Measurements from ENCODE around the gene CCNC. TPM values are rescaled to one million over a fixed set of nuclear protein-coding genes. Genes with fewer than 3 reads are reported as not detected.

The CCNC gene
- total RNA-seq, 1 donor from 2014 or later: 51.8 TPM

DNA sequence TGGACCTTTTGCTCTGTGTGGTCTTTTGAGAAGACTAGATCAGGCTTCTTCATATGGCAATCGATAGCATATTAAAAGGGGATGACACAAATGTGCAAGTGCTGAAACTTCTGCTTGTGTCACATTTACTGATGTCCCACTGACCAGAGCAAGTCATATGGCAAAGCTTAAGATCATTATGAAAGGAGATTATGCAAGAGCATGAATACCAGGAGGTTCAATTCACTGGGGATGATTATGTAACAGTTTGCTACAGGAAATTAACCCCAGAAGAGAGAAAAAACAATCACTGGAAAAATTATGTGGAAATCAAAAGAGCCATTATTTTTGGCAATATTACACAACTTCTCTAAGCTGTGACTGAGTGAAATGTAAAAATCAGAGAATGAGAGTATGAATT lies 24.4 kb upstream of the CCNC start:
- peaks cover 85% of the 10 kb centered on the region for H3K27me3 Mint-ChIP-seq (ENCODE audit: low read depth, unreplicated experiment)
- H3K27ac Mint-ChIP-seq (ENCODE audit: unreplicated experiment): no peak overlapping the region
- Histone ChIP-seq H3K4me3 (ENCODE audit: insufficient read depth, low read depth, low read length) (no peak overlapping the region), H3K9me3 (ENCODE audit: insufficient read depth, low read depth, low read length) (no peaks in the 10 kb centered on the region), H3K9ac (ENCODE audit: low read length) (no peak overlapping the region), H3K79me2 (ENCODE audit: insufficient read depth, low read length) (no peaks in the 10 kb centered on the region), H2AFZ (ENCODE audit: low read depth, low read length) (no peak overlapping the region), H3K27ac (ENCODE audit: low read depth, low read length) (no peak overlapping the region), H3K4me2 (ENCODE audit: low read length) (no peak overlapping the region), H3K27me3 (ENCODE audit: insufficient read depth, low read length) (peaks cover 88% of the 10 kb centered on the region), H3K4me1 (ENCODE audit: insufficient read depth, low read length) (peaks cover 11% of the 10 kb centered on the region), H3K36me3 (ENCODE audit: insufficient read depth, low read length) (no peaks in the 10 kb centered on the region), H4K20me1 (ENCODE audit: insufficient read depth, low read length) (no peaks in the 10 kb centered on the region)
- H3K4me3 Mint-ChIP-seq (ENCODE audit: unreplicated experiment): no peak overlapping the region
- no peak for TF ChIP-seq CTCF (IDR thresholded peaks at IDR 0.05; ENCODE audit: insufficient read depth, low read depth, low read length)
- no peak for TF ChIP-seq EZH2 (IDR thresholded peaks at IDR 0.05; ENCODE audit: insufficient read depth, low read length)
- H3K4me1 Mint-ChIP-seq (ENCODE audit: low read depth, unreplicated experiment): peaks cover 4% of the 10 kb centered on the region
- DNase-seq (ENCODE audit: low read depth) (no peak), FAIRE-seq (no peak)
- no peaks in the 10 kb centered on the region for H3K9me3 Mint-ChIP-seq (ENCODE audit: unreplicated experiment)
- no peaks in the 10 kb centered on the region for H3K36me3 Mint-ChIP-seq (ENCODE audit: low read depth, unreplicated experiment)

DNA sequence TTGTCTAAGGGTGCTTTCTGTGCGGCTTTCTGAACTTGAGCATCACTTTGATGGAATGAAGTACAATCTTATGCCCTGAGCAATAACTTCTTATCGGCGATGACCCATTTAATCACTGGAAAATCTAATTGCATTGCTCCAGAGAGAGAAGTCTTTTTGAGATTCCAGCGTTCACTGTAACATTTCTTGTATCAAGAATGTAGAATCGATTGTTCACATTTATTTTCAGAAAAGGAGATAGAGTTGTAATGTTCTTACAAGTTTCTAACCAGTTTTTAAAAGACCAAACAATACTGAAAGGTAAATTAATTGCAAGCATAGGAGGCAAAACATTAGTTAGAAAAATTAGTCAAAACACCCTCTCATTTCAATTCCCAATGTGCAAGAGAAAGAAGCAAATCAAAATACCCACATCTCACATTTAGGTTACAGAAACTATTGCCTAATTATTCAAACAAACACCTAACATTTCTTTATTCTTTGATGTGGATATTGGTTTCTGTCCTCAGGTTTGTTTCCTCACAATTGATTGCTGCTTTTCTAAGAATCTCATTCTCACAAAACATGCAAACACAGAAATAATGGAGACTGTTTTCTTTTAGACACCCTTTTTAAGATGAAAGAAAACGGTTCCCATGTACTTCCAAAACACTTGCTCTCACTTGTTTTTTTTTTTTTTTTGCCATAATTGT lies 23.4 kb upstream of the CCNC start:
- peaks cover 11% of the 10 kb centered on the region for H3K4me1 ChIP-seq (ENCODE audit: insufficient read depth, low read length)
- Mint-ChIP-seq H3K9me3 (ENCODE audit: unreplicated experiment) (no peaks in the 10 kb centered on the region), H3K36me3 (ENCODE audit: low read depth, unreplicated experiment) (no peaks in the 10 kb centered on the region), H3K4me1 (ENCODE audit: low read depth, unreplicated experiment) (peaks cover 4% of the 10 kb centered on the region), H3K4me3 (ENCODE audit: unreplicated experiment) (no peak overlapping the region), H3K27me3 (ENCODE audit: low read depth, unreplicated experiment) (peaks cover 80% of the 10 kb centered on the region), H3K27ac (ENCODE audit: unreplicated experiment) (no peak overlapping the region)
- no peak overlapping the region for H3K27ac ChIP-seq (ENCODE audit: low read depth, low read length)
- H4K20me1 ChIP-seq (ENCODE audit: insufficient read depth, low read length): no peaks in the 10 kb centered on the region
- no peaks in the 10 kb centered on the region for H3K36me3 ChIP-seq (ENCODE audit: insufficient read depth, low read length)
- no peaks in the 10 kb centered on the region for H3K9me3 ChIP-seq (ENCODE audit: insufficient read depth, low read depth, low read length)
- no peaks in the 10 kb centered on the region for H3K79me2 ChIP-seq (ENCODE audit: insufficient read depth, low read length)
- H3K9ac ChIP-seq (ENCODE audit: low read length): no peak overlapping the region
- peaks cover 88% of the 10 kb centered on the region for H3K27me3 ChIP-seq (ENCODE audit: insufficient read depth, low read length)
- no peak for DNase-seq (ENCODE audit: low read depth)
- no peak overlapping the region for H3K4me3 ChIP-seq (ENCODE audit: insufficient read depth, low read depth, low read length)
- H3K4me2 ChIP-seq (ENCODE audit: low read length): no peak overlapping the region
- TF ChIP-seq CTCF (IDR thresholded peaks at IDR 0.05; ENCODE audit: insufficient read depth, low read depth, low read length): no peak
- TF ChIP-seq EZH2 (IDR thresholded peaks at IDR 0.05; ENCODE audit: insufficient read depth, low read length): no peak
- H2AFZ ChIP-seq (ENCODE audit: low read depth, low read length): no peak overlapping the region
- no peak for FAIRE-seq

All from astrocyte (in vitro differentiated cells and primary cell).